UCSD-AML1 (cell line): Measurements from ENCODE around the gene KRT39.

Experiments
- DNase-seq: peaks from one replicate; lab custom pipeline; 2025; ENCODE audit not compliant: unreplicated experiment; lab: John Stamatoyannopoulos, UW

The KRT39 gene

DNA sequence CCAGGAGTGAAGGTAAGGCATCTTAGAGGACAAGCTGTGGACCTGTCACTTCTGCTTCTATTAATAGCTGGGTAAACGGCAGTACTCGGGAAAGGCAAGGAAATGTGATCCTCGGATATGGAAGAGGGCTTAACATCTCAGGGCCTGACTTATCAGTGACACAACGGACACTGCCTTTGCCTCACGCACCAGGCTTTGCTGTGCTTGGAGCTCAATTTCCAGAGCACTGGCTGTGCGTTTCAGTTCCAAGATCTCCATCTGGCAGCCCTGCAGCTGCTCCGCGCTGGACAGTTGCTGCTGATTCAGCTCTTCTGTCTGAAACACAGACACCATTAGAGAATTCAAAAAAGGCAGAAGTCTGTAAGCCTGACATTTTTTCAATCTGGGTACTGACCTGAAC is 13.8 kb upstream of the KRT39 start:
- DNase-seq = no peak

DNA sequence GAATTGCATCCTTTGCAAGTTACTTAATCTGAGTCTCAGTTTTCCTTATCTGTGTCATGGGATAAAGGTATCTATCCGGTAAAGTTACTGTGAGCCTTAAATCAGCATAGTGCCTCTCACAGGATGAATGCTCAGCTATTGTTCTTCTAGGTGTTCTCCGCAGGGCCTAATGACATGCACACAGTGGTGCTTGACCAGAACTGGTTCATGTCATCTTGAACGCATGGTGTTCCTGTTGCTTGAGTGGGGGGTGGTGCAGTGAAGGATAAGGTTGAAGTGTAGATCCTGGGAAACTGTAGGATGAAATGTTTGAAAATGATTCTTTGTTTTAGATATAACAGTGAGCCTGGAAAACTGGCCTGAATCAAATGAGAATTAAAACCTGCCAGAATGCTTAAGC is 13.4 kb upstream of the KRT39 start:
- no peak for DNase-seq

- DNase-seq = no peak
Observed at GRCh38 chr17:40978575-40979151, 11.9 kb upstream of the KRT39 start.

- no peak for DNase-seq
Observed at GRCh38 chr17:40975516-40975915, 8.8 kb upstream of the KRT39 start.

- no peak for DNase-seq
Observed at GRCh38 chr17:40974366-40974765, 7.6 kb upstream of the KRT39 start.

GRCh38 chr17:40967582-40967981 is 834 bp upstream of the KRT39 start:
- no peak for DNase-seq

GRCh38 chr17:40963838-40964237 is 2.9 kb downstream of the KRT39 start:
- no peak for DNase-seq

- no peak for DNase-seq
Observed at GRCh38 chr17:40962059-40962561, 4.6 kb downstream of the KRT39 start.

GRCh38 chr17:40961591-40961990 is 5.2 kb downstream of the KRT39 start:
- no peak for DNase-seq

DNA sequence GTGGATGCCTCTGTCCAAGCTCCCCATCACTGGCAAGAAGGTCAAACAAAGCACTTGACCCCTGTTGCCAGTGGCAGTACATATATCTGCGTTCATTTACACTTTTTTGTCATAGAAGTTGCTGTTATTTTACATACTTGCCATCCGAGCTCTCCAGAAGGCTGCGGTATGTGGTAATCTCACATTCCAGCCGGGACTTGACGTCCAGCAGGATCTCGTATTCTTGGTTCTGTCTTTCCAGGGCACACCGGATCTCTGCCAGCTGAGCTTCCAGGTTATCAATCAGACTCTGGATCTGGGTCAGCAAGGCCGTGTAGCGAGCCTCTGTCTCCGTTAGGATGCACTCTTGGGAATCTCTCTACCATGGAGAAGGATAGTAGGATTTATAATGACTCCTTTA is 6.6 kb downstream of the KRT39 start:
- DNase-seq = no peak

DNA sequence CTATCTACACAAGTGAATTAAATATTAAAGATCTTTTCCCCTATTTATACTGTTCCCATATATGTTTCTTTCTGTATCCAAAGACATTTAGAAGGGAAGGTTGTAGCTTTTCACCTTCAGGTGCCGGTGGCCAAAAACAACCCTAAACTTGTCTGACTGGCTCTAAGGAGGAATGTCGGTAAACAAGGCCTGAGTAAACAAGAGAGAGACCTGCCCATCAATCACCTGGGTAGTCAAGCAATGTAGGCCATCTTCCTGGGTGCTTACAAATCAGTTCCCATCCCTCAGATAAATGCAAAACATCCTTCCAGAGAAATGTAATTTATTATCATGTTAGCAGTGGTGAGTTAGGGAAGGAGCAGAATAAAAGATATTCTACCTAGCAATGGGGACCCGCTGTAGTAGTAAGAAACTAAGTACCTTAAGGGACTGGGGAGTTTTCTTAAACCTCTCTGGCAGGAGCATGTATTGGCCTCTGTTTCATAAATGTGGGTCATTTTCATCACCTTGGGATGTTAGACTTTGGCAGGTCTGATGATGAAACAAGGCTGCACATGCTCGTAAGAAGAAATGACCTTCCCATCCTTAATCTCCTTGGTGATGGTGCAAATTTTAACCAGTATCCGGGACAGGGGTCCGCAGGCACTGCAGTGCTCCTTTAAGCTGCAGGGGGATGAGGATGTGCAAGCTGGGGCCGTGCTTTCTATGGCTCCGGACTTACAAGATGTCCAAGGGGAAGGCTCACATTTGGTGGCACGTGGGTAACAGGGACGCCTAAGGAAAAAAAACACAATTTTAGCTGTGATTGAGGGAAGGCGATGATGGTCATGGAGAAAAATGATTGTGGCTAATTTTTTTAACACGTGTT is 8.4 kb downstream of the KRT39 start:
- DNase-seq = no peak

GRCh38 chr17:40956401-40957254 is 10.1 kb downstream of the KRT39 start:
- no peak for DNase-seq

DNA sequence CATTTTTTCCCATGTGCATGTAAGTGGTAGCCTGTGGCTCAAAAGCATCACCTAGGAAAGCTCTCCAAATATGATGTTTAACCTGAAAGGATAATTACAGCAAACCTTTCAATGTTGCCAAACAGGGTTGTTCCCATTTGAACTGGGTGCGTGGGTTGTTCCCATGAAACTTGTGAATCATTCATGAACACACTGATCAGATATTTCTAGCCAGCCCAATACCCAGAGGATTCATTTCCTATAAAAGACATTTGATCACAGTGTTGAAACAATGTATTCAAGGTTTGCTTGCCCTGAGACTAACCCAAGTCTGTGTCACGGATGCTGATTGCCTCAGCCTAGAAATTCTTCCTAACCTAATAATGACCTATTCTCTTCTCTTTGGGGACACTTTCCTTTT is 12.9 kb downstream of the KRT39 start:
- no peak for DNase-seq

- DNase-seq = no peak
Observed at GRCh38 chr17:40952661-40953060, 14.1 kb downstream of the KRT39 start.

- DNase-seq = no peak
Observed at GRCh38 chr17:40952154-40952553, 14.6 kb downstream of the KRT39 start.

DNA sequence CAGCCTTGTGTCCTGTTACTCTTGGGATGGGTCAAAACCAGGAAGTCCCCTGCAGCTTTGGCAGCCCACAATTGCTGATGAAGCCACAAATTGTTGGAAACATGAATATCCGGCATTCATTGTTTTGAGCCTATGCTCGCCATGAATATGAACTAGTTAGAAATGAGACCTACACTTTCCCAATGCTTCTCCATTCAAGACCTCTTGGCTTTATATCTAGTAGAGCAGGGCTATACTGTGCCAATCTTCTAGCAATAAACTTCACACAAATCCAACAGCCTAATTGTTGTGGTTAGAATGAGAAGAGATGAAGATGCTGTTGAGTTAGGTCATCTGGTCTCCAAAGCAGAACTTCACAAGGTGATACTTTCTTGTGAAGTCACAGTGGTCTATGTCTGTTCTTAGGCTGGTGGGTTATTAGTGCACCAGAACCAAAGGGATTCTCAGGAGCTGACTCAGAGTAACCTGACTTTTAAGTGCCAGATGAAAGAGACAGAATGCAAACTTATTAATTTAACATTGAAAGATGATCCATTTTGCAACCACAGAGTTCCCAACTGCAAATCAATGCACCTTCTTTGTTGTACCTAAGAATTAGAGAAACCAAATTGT is 15.6 kb downstream of the KRT39 start:
- DNase-seq = no peak

GRCh38 chr17:40950176-40950575 is 16.6 kb downstream of the KRT39 start:
- DNase-seq = no peak

GRCh38 chr17:40949418-40949817 is 17.3 kb downstream of the KRT39 start:
- DNase-seq = no peak

DNA sequence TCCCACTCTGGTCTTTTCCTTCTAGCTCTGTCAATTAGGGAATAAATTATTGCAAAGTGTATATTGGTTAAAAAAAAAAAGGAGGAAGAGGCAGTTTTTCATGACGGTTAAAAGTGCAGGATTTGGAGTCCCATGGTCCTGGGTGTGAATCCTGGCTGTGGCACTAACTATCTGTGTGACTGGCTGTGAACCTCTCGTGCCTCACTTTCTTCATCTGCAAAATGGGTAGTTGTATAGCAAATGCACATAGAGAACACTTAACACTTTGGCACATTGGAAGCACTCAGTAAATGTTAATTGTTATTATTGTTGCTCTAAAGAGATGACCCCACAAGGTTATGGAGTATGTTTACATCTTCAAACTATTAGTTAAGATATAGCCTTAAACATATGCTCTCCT is 18.8 kb downstream of the KRT39 start:
- no peak for DNase-seq

DNA sequence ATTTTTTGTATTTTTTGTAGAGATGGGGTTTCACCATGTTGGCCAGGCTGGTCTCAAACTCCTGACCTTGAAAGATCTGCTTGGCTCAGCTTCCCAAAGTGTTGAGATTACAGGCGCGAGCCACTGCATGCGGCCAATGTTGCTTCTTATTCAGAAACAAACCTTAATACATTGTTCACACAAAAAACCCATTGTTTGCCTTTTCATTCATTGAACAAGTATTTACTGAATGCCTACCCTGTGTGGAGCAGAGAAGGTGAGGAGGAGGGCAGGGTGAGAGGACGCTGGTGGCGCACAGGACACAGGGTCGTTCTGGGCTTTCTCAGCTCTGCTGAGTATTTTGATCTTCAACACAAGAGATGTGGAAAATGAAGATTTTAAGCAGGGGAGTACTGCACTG is 21.3 kb downstream of the KRT39 start:
- DNase-seq = no peak

DNA sequence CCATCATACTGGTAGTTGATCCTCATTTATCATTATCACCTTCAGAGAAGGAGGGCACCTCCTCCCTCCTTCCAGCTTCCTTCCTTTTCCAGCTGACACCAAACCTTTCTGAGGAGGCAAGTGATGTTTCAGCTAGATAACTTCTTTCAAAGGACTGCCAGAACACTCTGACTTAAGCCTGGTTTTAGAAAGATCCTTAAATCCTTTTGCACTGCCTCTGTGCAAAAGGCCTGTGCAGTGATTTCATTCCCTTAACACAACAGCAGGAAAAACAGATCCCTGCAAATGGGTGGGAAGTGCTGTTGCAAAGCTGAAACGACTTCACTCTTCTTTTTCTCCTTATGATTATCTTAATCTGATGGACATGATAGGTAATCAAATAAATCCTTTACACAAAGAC is 22.2 kb downstream of the KRT39 start:
- DNase-seq = no peak
